GM12878 (cell line): ENCODE measurements around the gene SLC38A8. TPM values are rescaled to one million over a fixed set of nuclear protein-coding genes. Genes with fewer than 3 reads are reported as not detected.

Experiments used
- ATAC-seq: fragments of 200-7000 bp; cut with Tn5 transposase; 3 replicates; pipeline ENCODE4 v1.9.1; 2020; ENCODE audit warnings: mild to moderate bottlenecking, moderate library complexity
- BruUV-seq: library from RNA; stranded (reverse); fragments of 400-500 nt; replicated peaks from 2 replicates; lab custom pipeline; 2021; lab: Mats Ljungman, UMichigan
- CTCF ChIA-PET: fragments of 300-600 bp; sonication (Branson Sonifier 250); formaldehyde crosslinking; extraction: SDS; loops from one replicate; lab custom pipeline; 2021; ENCODE audit warnings: inconsistent platforms; lab: Yijun Ruan, JAX
- POLR2A ChIA-PET: fragments of 350-600 bp; formaldehyde crosslinking; extraction: SDS; loops from one replicate; lab custom pipeline; 2021; ENCODE audit warnings: inconsistent platforms; lab: Charles Lee
- RAD21 ChIA-PET: fragments of 300-600 bp; sonication (Branson Sonifier 250); formaldehyde crosslinking; loops from one replicate; lab custom pipeline; 2023; ENCODE audit warnings: antibody characterized with exemption; ENCODE audit not compliant: unreplicated experiment; lab: Charles Lee
- SMC1A ChIA-PET: fragments of 300-600 bp; sonication (Branson Sonifier 250); formaldehyde crosslinking; loops from one replicate; lab custom pipeline; 2023; ENCODE audit not compliant: unreplicated experiment, uncharacterized antibody; lab: Charles Lee
- DNase-seq: peaks from one replicate; pipeline ENCODE4 v3.0.0-alpha.2; 2011; ENCODE audit warnings: low read depth, low spot score
- FAIRE-seq: peaks from 3 replicates; lab custom pipeline; 2011; peaks lifted over from hg19 to GRCh38; lab: Jason Lieb, UNC
- H2AFZ ChIP-seq: 2 replicates; pipeline ENCODE4 v1.6.0; 2011; ENCODE audit warnings: low read depth, low read length, control low read depth; ENCODE audit not compliant: control insufficient read depth
- H3K27ac ChIP-seq: 2 replicates; pipeline ENCODE4 v1.5.1; 2011; ENCODE audit warnings: control low read depth; ENCODE audit not compliant: control insufficient read depth, insufficient read depth
- H3K27me3 ChIP-seq, 2 experiments: replicated peaks in 1 of 2; 2 replicates each; pipeline versions ENCODE4 v1.6.0 to v1.6.1; 2011; ENCODE audit warnings: low read length in 1 of 2; ENCODE audit not compliant: control insufficient read depth in 2 of 2, insufficient read depth in 2 of 2
- H3K36me3 ChIP-seq, 2 experiments: 2 replicates each; pipeline ENCODE4 v1.5.1; 2011; ENCODE audit warnings: low read length in 1 of 2; ENCODE audit not compliant: control insufficient read depth in 2 of 2, insufficient read depth in 2 of 2
- H3K4me1 ChIP-seq: 2 replicates; pipeline ENCODE4 v1.6.1; 2011; ENCODE audit warnings: mild to moderate bottlenecking, low read length, moderate library complexity, mixed read lengths; ENCODE audit not compliant: control insufficient read depth, insufficient read depth
- H3K4me2 ChIP-seq: 2 replicates; pipeline ENCODE4 v1.6.0; 2011; ENCODE audit warnings: control low read depth; ENCODE audit not compliant: control insufficient read depth, insufficient read depth
- H3K4me3 ChIP-seq: fragments of 200-600 bp; sonication (generic); 2 replicates; pipeline ENCODE4 v1.5.1; 2016
- H3K79me2 ChIP-seq: 2 replicates; pipeline ENCODE4 v1.6.0; 2011; ENCODE audit warnings: low read length; ENCODE audit not compliant: control insufficient read depth, insufficient read depth
- H3K9ac ChIP-seq: 2 replicates; pipeline ENCODE4 v1.8.0; 2011; ENCODE audit warnings: low read length, control low read depth, mixed read lengths; ENCODE audit not compliant: control insufficient read depth, insufficient read depth
- H3K9me3 ChIP-seq: replicated peaks from 3 replicates; pipeline ENCODE4 v1.5.1; 2011; ENCODE audit warnings: mild to moderate bottlenecking, low read length; ENCODE audit not compliant: control insufficient read depth, insufficient read depth
- H4K20me1 ChIP-seq: 2 replicates; pipeline ENCODE4 v1.6.0; 2011; ENCODE audit not compliant: control insufficient read depth, insufficient read depth
- CEBPZ ChIP-seq: fragments of 150-350 bp; IDR thresholded peaks from 2 replicates; pipeline ENCODE4 v1.6.1; 2016; ENCODE audit warnings: low read depth, low read length
- MTA3 ChIP-seq: IDR thresholded peaks from 2 replicates; pipeline ENCODE4 v1.6.1; 2012; ENCODE audit warnings: low read length, inconsistent platforms, borderline replicate concordance
- NR2C2 ChIP-seq: IDR thresholded peaks from 2 replicates; pipeline ENCODE4 v1.6.1; 2011; ENCODE audit warnings: borderline replicate concordance, low read depth; ENCODE audit not compliant: control insufficient read depth, insufficient read length
- RUNX3 ChIP-seq: IDR thresholded peaks from 2 replicates; pipeline ENCODE4 v1.6.1; 2012; ENCODE audit warnings: low read length, inconsistent platforms
- SIN3A ChIP-seq: IDR thresholded peaks from 2 replicates; pipeline ENCODE4 v1.6.1; 2012; ENCODE audit warnings: low read depth, low read length, improper control_type of control experiment
- SRF ChIP-seq, 2 experiments: IDR thresholded peaks; 2 replicates each; pipeline ENCODE4 v1.6.1; 2011; ENCODE audit warnings: low read depth in 2 of 2, low read length in 2 of 2, mild to moderate bottlenecking in 1 of 2, moderate library complexity in 1 of 2
- STAT1 ChIP-seq: fragments of 450-650 bp; conservative IDR thresholded peaks from 2 replicates; pipeline ENCODE4 v1.6.1; 2014; ENCODE audit warnings: antibody characterized with exemption, mild to moderate bottlenecking
- SUPT20H ChIP-seq: IDR thresholded peaks from 2 replicates; pipeline ENCODE4 v1.6.1; 2011; ENCODE audit warnings: low read depth, mild to moderate bottlenecking, low read length, moderate library complexity, borderline replicate concordance; ENCODE audit not compliant: control insufficient read depth
- ZBTB4 ChIP-seq: fragments of 450-650 bp; formaldehyde crosslinking; IDR thresholded peaks from 2 replicates; pipeline ENCODE4 v1.4.0; 2022; ENCODE audit warnings: mild to moderate bottlenecking, moderate library complexity
- WGBS: methylation state at CpG from one replicate; pipeline ENCODE4 v1.1.6; 2016; ENCODE audit warnings: low lambda C conversion rate; ENCODE audit not compliant: insufficient replicate concordance, insufficient coverage; ENCODE audit errors: missing lambda C conversion rate; 5-methylcytosine and 5-hydroxymethylcytosine counted together
- in situ Hi-C: fragments of 300-500 bp; cut with MboI; formaldehyde crosslinking; loops from 9 replicates; pipeline ENCODE4 v1.14.3; 2018; ENCODE audit warnings: mixed read lengths
- intact Hi-C: fragments of 100-400 bp; cut with micrococcal nuclease; formaldehyde crosslinking; loops from one replicate; pipeline ENCODE4 v1.14.2; 2022; ENCODE audit not compliant: unreplicated experiment
- polyA plus RNA-seq, 11 experiments: library from polyadenylated mRNA; depleted of rRNA in 4 of 11; unstranded in 6 of 11; stranded (reverse) in 5 of 11; fragments of >200 nt; fragmentation: Nextera tagmentation in 4 of 11; fragmentation: Illumina TruSeq in 1 of 11; extraction: Ambion mirVana in 4 of 11; extraction: Trizol in 1 of 11; gene quantifications; 1 replicate in 1 of 11; 2 replicates in 10 of 11; pipeline versions ENCODE4 v1.2.1 to v1.2.3, GENCODE V29; 2011 to 2016; ENCODE audit warnings: inconsistent platforms in 2 of 11, missing spikeins in 2 of 11, low read depth in 1 of 11
- total RNA-seq, 4 experiments: library from RNA; depleted of rRNA in 3 of 4; stranded (reverse); fragments of >200 nt in 3 of 4; fragmentation: Illumina TruSeq in 1 of 4; extraction: Trizol in 1 of 4; gene quantifications; 2 replicates each; pipeline versions ENCODE4 v1.2.1 to v1.2.3, GENCODE V29; 2013 to 2021
- TF ChIP-seq, protein P1 (sequence below): IDR thresholded peaks from 2 replicates; pipeline ENCODE4 v1.6.1; 2012; ENCODE audit warnings: low read depth, low read length, improper control_type of control experiment

Gene SLC38A8
- total and polyA plus RNA-seq, 10 of the 15 experiments (the other 5 are each of a cell fraction or from before 2014, with no cell fraction given): not detected

DNA sequence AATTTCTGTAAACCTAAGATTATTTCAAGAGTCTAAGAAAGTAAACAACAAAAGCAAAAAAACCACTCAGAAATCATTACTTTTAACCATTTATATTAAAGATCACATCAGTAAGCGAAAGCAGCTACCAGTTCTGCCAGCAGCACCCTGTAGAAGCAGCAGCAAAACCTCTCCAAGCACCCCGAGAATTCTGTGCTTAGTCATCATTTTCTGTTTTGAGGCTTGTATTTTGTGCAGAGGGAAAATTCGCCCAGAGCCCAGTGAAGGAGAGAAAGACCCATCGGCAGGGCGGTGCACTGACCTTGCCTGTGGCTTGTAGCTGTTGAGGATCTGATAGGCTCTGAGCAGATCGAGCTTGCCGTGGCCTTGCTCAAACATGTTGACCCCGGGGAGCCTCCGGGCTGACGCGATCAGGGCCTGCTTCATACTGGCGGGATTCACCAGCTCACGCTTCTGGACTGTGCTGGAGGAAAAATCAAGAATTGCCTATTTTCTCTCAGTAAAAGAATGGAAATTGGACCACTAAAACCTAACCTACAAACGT is 38.9 kb upstream of the SLC38A8 start:
- no peak for FAIRE-seq
- no TSS peak for BruUV-seq
- intact Hi-C loops: loop anchor here (5.0 kb wide), 1 partner anchor 406 kb away; no protein-coding TSS in a partner anchor
- ATAC-seq: no peak
- CTCF ChIA-PET: interaction anchor here (1.0 to 1.1 kb wide), 2 partner anchors 105 to 425 kb away, joined by 3 to 4 read pairs; partner anchors contain the start of gene TAF1C
- 98% methylated on average over 14 of the region's 14 CpGs for WGBS
- SMC1A ChIA-PET: no interaction called here
- Histone ChIP-seq H4K20me1 (no peaks in the 10 kb centered on the region), H3K4me1 (peaks cover 16% of the 10 kb centered on the region), H3K27ac (no peak overlapping the region), H3K27me3 (no peaks in the 10 kb centered on the region), H3K79me2 (no peaks in the 10 kb centered on the region), H3K4me3 (no peak overlapping the region), H3K9ac (no peak overlapping the region), H2AFZ (no peak overlapping the region), H3K9me3 (no peaks in the 10 kb centered on the region), H3K4me2 (no peak overlapping the region), H3K36me3 (peaks cover 14 to 30% of the 10 kb centered on the region in 2 experiments)
- in situ Hi-C loops: no loop called here
- RAD21 ChIA-PET: interaction anchor here (1.5 kb wide), 1 partner anchor 105 kb away, joined by 6 read pairs; the partner anchor contains the start of gene TAF1C
- POLR2A ChIA-PET: no interaction called here
- TF ChIP-seq RUNX3 (no peak), SRF (IDR thresholded peaks at IDR 0.05; ENCODE audit: low read depth in 2 of 2, low read length in 2 of 2) (no peak), NR2C2 (no peak), CEBPZ (no peak), SIN3A (no peak), SUPT20H (no peak), STAT1 (no peak), MTA3 (no peak), ZBTB4 (CRISPR knock-in tag) (no peak)
- TF ChIP-seq, protein P1, sequence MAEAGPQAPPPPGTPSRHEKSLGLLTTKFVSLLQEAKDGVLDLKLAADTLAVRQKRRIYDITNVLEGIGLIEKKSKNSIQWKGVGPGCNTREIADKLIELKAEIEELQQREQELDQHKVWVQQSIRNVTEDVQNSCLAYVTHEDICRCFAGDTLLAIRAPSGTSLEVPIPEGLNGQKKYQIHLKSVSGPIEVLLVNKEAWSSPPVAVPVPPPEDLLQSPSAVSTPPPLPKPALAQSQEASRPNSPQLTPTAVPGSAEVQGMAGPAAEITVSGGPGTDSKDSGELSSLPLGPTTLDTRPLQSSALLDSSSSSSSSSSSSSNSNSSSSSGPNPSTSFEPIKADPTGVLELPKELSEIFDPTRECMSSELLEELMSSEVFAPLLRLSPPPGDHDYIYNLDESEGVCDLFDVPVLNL: no peak
- no peak for DNase-seq
